Omental fat pad (tissue), 4 donors: ENCODE data around the gene PRR5L. TPM values are rescaled to one million over a fixed set of nuclear protein-coding genes. Genes with fewer than 3 reads are reported as not detected.
"Not testable (repeated sequence)": the region's sequence is repeated elsewhere in the genome, so short reads cannot be mapped to it uniquely, and the experiment has no call there.

ENCODE experiments used
- ATAC-seq: fragments of 150-250 bp; one replicate; pipeline ENCODE4 v1.9.1; 2016; ENCODE audit warnings: mild to moderate bottlenecking, moderate library complexity; ENCODE audit not compliant: low FRiP score
- DNase-seq: peaks from one replicate; pipeline ENCODE4 v3.0.0-alpha.2; 2019; ENCODE audit warnings: low spot score
- CTCF ChIP-seq, 3 donors: fragments of 450-650 bp; IDR thresholded peaks; one replicate each; pipeline ENCODE4 v1.5.1; 2016 to 2017; ENCODE audit warnings: antibody characterized with exemption in 3 of 3, mild to moderate bottlenecking in 3 of 3, moderate library complexity in 2 of 3
- small RNA-seq: library from RNA; depleted of rRNA; stranded (forward); fragments of <200 nt; gene quantifications from one replicate; pipeline ENCODE3, GENCODE V24; 2016
- total RNA-seq, 4 donors: library from RNA; depleted of rRNA; stranded (reverse); fragments of >200 nt; gene quantifications; one replicate each; pipeline ENCODE4 v1.1.0, GENCODE V29; 2016

The PRR5L gene
- total RNA-seq, 4 donors from 2014 or later = 8.7 to 26.8 (median 16.2) TPM

GRCh38 chr11:36510594-36510942 lies 214.5 kb downstream of the PRR5L start:
- peak; percentile 30 for ATAC-seq
- DNase-seq = no peak
- no peak for TF ChIP-seq CTCF (IDR thresholded peaks at IDR 0.05)

- not testable (repeated sequence) for ATAC-seq
Measured at GRCh38 chr11:36511062-36511461, 215.0 kb downstream of the PRR5L start.

GRCh38 chr11:36512016-36512415 lies 215.9 kb downstream of the PRR5L start:
- ATAC-seq (no peak), DNase-seq (no peak)
- no peak for TF ChIP-seq CTCF (IDR thresholded peaks at IDR 0.05)

More at GRCh38 chr11:36511062-36511461, 215.0 kb downstream of the PRR5L start:
- not testable (repeated sequence) for DNase-seq

- ATAC-seq (no peak), DNase-seq (no peak)
- no peak for TF ChIP-seq CTCF (IDR thresholded peaks at IDR 0.05)
Measured at GRCh38 chr11:36513965-36514364, 217.9 kb downstream of the PRR5L start.

Small RNA genes lying within 50 kb of the gene (small RNA-seq; reads per million reads assigned to genes)
- gene AC061999.1 = not detected

Other genes with a start within 250 kb of the PRR5L start
- 10 to 100 TPM; 37.3 to 52.6 (median 41.6) TPM for gene COMMD9, start 6.9 kb upstream of the PRR5L start, total RNA-seq
- 10 to 100 TPM; 10.1 to 17.5 (median 13.9) TPM for gene TRAF6, start 214.0 kb downstream of the PRR5L start, total RNA-seq